RWPE2 (cell line): ENCODE measurements around the gene NIPAL1.

ENCODE experiments used
- ATAC-seq: fragments of 200-7000 bp; cut with Tn5 transposase; 3 replicates; pipeline ENCODE4 v1.9.1; 2021; ENCODE audit warnings: low read depth
- DNase-seq: peaks from one replicate; pipeline ENCODE4 v3.0.0-alpha.2; 2020; ENCODE audit warnings: low spot score
- H3K27ac ChIP-seq: fragments of 450-650 bp; 2 replicates; pipeline ENCODE4 v1.5.1; 2017; ENCODE audit warnings: mild to moderate bottlenecking; ENCODE audit not compliant: poor library complexity, severe bottlenecking
- H3K27me3 ChIP-seq: fragments of 250-450 bp; sonication (Bioruptor Pico); 2 replicates; pipeline ENCODE4 v1.5.1; 2021; ENCODE audit warnings: mild to moderate bottlenecking, moderate library complexity; ENCODE audit not compliant: insufficient read depth, poor library complexity, severe bottlenecking
- H3K36me3 ChIP-seq: fragments of 250-450 bp; sonication (Bioruptor Pico); 2 replicates; pipeline ENCODE4 v1.5.1; 2020; ENCODE audit warnings: low read depth, mild to moderate bottlenecking, moderate library complexity
- H3K4me1 ChIP-seq: fragments of 250-450 bp; sonication (Bioruptor Pico); 2 replicates; pipeline ENCODE4 v1.5.1; 2021; ENCODE audit warnings: mild to moderate bottlenecking, moderate library complexity; ENCODE audit not compliant: insufficient read depth, poor library complexity, severe bottlenecking
- H3K4me3 ChIP-seq: fragments of 250-450 bp; sonication (Bioruptor Pico); 2 replicates; pipeline ENCODE4 v1.5.1; 2021; ENCODE audit warnings: mild to moderate bottlenecking, moderate library complexity; ENCODE audit not compliant: severe bottlenecking
- H3K9me3 ChIP-seq: fragments of 250-450 bp; sonication (Bioruptor Pico); 2 replicates; pipeline ENCODE4 v1.5.1; 2021; ENCODE audit warnings: mild to moderate bottlenecking, moderate library complexity; ENCODE audit not compliant: severe bottlenecking
- TF ChIP-seq, protein P1 (sequence below): fragments of 450-650 bp; IDR thresholded peaks from one replicate; pipeline ENCODE4 v1.5.1; 2017; ENCODE audit warnings: mild to moderate bottlenecking, moderate library complexity; ENCODE audit not compliant: poor library complexity, severe bottlenecking

Gene NIPAL1

DNA sequence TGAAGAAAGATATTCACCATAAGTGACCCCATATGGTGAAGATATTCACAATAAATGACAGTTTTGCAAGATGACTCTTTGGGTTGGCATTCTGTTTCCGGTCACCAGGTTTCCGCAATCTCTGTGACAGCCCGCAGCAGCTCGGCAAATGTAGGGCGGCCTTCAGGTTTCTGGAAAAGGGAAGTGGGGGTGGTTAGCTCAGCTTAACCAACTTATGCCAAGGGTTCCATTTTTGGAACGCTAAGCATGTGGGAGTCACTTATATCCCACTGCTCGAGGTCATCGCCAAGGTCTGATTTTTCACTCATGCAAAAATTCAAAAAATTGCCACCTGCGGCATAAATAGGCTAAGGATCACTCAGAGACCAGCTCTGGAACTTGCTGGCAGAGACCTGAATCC lies 51.0 kb downstream of the NIPAL1 start:
- H3K4me1 ChIP-seq, result no peaks in the 10 kb centered on the region
- H3K36me3 ChIP-seq, result no peaks in the 10 kb centered on the region
- no peak overlapping the region for H3K27ac ChIP-seq
- H3K4me3 ChIP-seq, result no peak overlapping the region
- no peaks in the 10 kb centered on the region for H3K9me3 ChIP-seq
- no peak for ATAC-seq
- DNase-seq, result no peak
- no peaks in the 10 kb centered on the region for H3K27me3 ChIP-seq
- TF ChIP-seq, protein P1, sequence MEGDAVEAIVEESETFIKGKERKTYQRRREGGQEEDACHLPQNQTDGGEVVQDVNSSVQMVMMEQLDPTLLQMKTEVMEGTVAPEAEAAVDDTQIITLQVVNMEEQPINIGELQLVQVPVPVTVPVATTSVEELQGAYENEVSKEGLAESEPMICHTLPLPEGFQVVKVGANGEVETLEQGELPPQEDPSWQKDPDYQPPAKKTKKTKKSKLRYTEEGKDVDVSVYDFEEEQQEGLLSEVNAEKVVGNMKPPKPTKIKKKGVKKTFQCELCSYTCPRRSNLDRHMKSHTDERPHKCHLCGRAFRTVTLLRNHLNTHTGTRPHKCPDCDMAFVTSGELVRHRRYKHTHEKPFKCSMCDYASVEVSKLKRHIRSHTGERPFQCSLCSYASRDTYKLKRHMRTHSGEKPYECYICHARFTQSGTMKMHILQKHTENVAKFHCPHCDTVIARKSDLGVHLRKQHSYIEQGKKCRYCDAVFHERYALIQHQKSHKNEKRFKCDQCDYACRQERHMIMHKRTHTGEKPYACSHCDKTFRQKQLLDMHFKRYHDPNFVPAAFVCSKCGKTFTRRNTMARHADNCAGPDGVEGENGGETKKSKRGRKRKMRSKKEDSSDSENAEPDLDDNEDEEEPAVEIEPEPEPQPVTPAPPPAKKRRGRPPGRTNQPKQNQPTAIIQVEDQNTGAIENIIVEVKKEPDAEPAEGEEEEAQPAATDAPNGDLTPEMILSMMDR, result no peak

DNA sequence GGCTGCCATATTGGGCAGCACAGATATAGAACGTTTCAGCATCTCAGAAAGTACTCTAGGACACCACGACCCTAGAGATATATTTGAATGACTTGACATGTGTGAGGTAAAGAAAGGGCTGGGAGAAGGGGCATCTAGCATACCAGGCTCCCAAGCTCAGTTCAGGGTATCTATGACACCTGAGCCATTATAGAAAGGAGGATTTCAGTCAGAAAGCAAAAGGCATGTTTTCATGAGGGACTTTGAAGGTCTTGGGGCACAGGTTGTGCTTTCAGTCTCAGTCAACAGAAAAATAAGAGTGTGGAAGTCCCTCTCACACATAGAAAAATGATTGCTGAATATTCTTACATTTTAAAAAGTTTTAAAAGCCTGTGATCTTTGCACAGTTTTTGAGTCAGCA lies 51.6 kb downstream of the NIPAL1 start:
- no peaks in the 10 kb centered on the region for H3K9me3 ChIP-seq
- H3K4me3 ChIP-seq, result no peak overlapping the region
- H3K27ac ChIP-seq, result no peak overlapping the region
- TF ChIP-seq, protein P1, result no peak
- no peaks in the 10 kb centered on the region for H3K4me1 ChIP-seq
- H3K27me3 ChIP-seq, result no peaks in the 10 kb centered on the region
- H3K36me3 ChIP-seq, result no peaks in the 10 kb centered on the region
- no peak for ATAC-seq
- DNase-seq, result no peak

DNA sequence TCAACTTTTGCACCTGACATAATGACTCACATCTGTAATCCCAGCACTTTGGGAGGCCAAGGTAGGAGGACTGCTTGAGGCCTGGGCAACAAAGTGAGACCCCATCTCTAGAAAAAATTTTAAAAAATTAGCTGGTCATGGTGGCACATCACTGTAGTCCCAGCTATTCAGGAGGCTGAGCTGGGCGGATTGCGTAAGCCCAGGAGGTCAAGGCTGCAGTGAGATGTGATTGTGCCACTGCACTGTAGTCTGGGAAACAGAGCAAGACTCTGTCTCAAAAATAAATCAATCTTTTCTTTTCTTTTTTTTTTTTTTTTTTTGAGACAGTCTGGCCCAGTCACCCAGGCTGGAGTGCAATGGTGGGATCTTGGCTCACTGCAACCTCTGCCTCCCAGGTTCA lies 52.5 kb downstream of the NIPAL1 start:
- no peak for DNase-seq
- Histone ChIP-seq H3K27ac (no peak overlapping the region), H3K36me3 (no peaks in the 10 kb centered on the region), H3K9me3 (no peaks in the 10 kb centered on the region), H3K27me3 (no peaks in the 10 kb centered on the region), H3K4me3 (no peak overlapping the region), H3K4me1 (no peaks in the 10 kb centered on the region)
- no peak for ATAC-seq
- TF ChIP-seq, protein P1, result no peak

DNA sequence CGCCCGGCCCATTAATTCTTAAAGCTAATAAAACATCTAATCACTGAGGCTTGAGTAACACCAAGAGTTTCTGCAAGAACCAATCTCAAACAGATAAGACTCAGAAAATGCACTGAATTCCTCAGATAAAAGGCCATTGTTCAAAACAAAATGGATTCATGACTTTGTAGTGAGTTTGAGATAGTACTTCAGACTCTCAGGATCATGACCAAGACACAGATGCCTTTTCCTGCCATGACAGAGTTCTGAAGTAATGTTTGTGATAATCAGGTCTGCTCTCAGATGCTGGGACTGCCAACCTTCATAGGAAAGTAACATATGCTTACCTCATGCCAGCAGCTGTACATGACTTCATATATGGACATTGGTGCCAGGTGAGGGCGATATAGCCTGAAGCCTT lies 54.6 kb downstream of the NIPAL1 start:
- no peak overlapping the region for H3K4me3 ChIP-seq
- H3K4me1 ChIP-seq, result no peaks in the 10 kb centered on the region
- H3K9me3 ChIP-seq, result no peaks in the 10 kb centered on the region
- no peaks in the 10 kb centered on the region for H3K36me3 ChIP-seq
- no peak overlapping the region for H3K27ac ChIP-seq
- TF ChIP-seq, protein P1, result no peak
- ATAC-seq (peak; percentile 23; the same call in 2 of the 3 replicates), DNase-seq (no peak)
- H3K27me3 ChIP-seq, result no peaks in the 10 kb centered on the region

DNA sequence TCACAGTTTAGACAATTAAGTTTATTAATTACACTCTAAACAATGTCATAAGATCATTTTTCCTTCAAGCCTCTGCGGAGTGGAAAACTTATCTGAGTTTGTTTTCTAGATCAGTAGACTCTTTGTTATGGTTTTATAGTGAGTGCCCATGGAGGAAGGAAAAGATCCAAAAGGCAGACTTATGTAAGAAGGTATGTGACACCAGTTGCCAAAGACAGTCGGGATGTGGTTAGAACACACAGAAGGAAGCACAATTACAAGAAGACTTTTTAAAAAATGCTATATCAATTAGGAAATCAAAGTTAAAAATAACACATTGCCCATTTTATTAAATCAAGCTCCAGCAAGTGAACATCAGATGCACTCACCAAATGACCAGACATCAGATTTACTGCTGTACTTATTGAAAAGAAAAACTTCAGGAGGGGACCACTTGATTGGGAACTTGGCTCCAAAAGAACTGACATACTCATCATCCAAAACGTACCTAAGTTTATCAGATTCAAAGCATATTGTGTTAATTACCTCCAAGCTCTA lies 57.1 kb downstream of the NIPAL1 start:
- H3K36me3 ChIP-seq, result no peaks in the 10 kb centered on the region
- H3K27ac ChIP-seq, result no peak overlapping the region
- H3K4me3 ChIP-seq, result no peak overlapping the region
- ATAC-seq (no peak), DNase-seq (no peak)
- no peaks in the 10 kb centered on the region for H3K4me1 ChIP-seq
- TF ChIP-seq, protein P1, result no peak
- no peaks in the 10 kb centered on the region for H3K9me3 ChIP-seq
- H3K27me3 ChIP-seq, result no peaks in the 10 kb centered on the region
